ENCODE data around the gene RPS19BP1. TPM values are rescaled to one million over a fixed set of nuclear protein-coding genes. Genes with fewer than 3 reads are reported as not detected.
A peak's percentile ranks its signal among the peaks of the same experiment; 100 is the strongest.

RPS19BP1 gene
- polyA plus RNA-seq, 2 of the 4 experiments (the other 2 are of a cell fraction) = 51.1 to 74.0 TPM

- POLR2A ChIA-PET = no interaction called here
- 0 out of 3 replicates have a peak, but pooled peaks cover 5% of the 10 kb centered on the region for H3K4me1 ChIP-seq
Observed at GRCh38 chr22:39558254-39558727, 25.7 kb upstream of the RPS19BP1 start.

GRCh38 chr22:39556970-39557841 lies 24.7 kb upstream of the RPS19BP1 start:
- H3K4me1 ChIP-seq = 0 out of 3 replicates have a peak, but pooled peaks cover 5% of the 10 kb centered on the region
- peak overlapping the region; percentile 92 for H3K4me2 ChIP-seq
- ATAC-seq = peak; percentile 55 to 58; a peak in 5 of 6 replicates
- peak; percentile 33 to 38 for DNase-seq (ENCODE audit: low read depth in 1 of 2, low spot score in 1 of 2)
- peak overlapping the region; percentile 41 for H3K4me3 ChIP-seq
- POLR2A ChIA-PET = no interaction called here
- 71% methylated on average over 4 of the region's 72 CpGs for WGBS (ENCODE audit: missing lambda C conversion rate)
- no peak for FAIRE-seq
- no peaks in the 10 kb centered on the region for H3K9me3 ChIP-seq
- H3K27ac ChIP-seq = peak overlapping the region; percentile 35 to 84; a peak in 5 of 6 replicates
- CTCF ChIA-PET = interaction anchor here (0.6 to 37.2 kb wide), 11 partner anchors 10 to 1868 kb away, joined by 3 to 899 read pairs (median 3); no protein-coding TSS in a partner anchor
- TF ChIP-seq CTCF (IDR thresholded peaks at IDR 0.05) = peak; percentile 34; the same call in 2 of the 3 replicates
- no peak for TF ChIP-seq ESRRA (IDR thresholded peaks at IDR 0.05; ENCODE audit: borderline replicate concordance, low read length)
- no peak for TF ChIP-seq FOSB (CRISPR knock-in tag; IDR thresholded peaks at IDR 0.05)
- no peak for TF ChIP-seq FOXS1 (CRISPR knock-in tag; IDR thresholded peaks at IDR 0.05)
- peak; percentile 56 to 58 for TF ChIP-seq RAD21 (conservative IDR thresholded peaks at IDR 0.05 in 1 of 2, IDR thresholded peaks at IDR 0.05 in 1 of 2)
- no peak for TF ChIP-seq BHLHE40 (IDR thresholded peaks at IDR 0.05; ENCODE audit: low read depth, low read length)
- TF ChIP-seq MAX (IDR thresholded peaks at IDR 0.05) = peak; percentile 16; the same call in 1 of the 2 replicates
- no peak for TF ChIP-seq E2F6 (IDR thresholded peaks at IDR 0.05; ENCODE audit: borderline replicate concordance, low read depth)
- peak; percentile 53 for TF ChIP-seq SMC3 (IDR thresholded peaks at IDR 0.05)
- no peak for TF ChIP-seq HOXA7 (CRISPR knock-in tag; IDR thresholded peaks at IDR 0.05)
- TF ChIP-seq ZFP36 (IDR thresholded peaks at IDR 0.05; ENCODE audit: borderline replicate concordance, partially characterized antibody) = peak; percentile 15
- no peak for TF ChIP-seq NR3C1 (IDR thresholded peaks at IDR 0.05)
- TF ChIP-seq ZSCAN20 (CRISPR knock-in tag; IDR thresholded peaks at IDR 0.05) = no peak
- no peak for TF ChIP-seq JUNB (IDR thresholded peaks at IDR 0.05)
- no peak for TF ChIP-seq FOSL2 (IDR thresholded peaks at IDR 0.05)
- TF ChIP-seq FOSL2 (CRISPR knock-in tag; IDR thresholded peaks at IDR 0.05) = no peak
- no peak for TF ChIP-seq NPAS2 (CRISPR knock-in tag; IDR thresholded peaks at IDR 0.05; ENCODE audit: borderline replicate concordance)
- no peak for TF ChIP-seq RARB (CRISPR knock-in tag; IDR thresholded peaks at IDR 0.05)

More at GRCh38 chr22:39558254-39558727, 25.7 kb upstream of the RPS19BP1 start:
- no peak for TF ChIP-seq EP300 (IDR thresholded peaks at IDR 0.05)
- no peak for TF ChIP-seq CHD4 (IDR thresholded peaks at IDR 0.05; ENCODE audit: borderline replicate concordance)
- no peak for TF ChIP-seq PHF8 (IDR thresholded peaks at IDR 0.05; ENCODE audit: borderline replicate concordance, low read depth)
- no peak for TF ChIP-seq MAX (IDR thresholded peaks at IDR 0.05)
- no peak for TF ChIP-seq REST (IDR thresholded peaks at IDR 0.05)
- TF ChIP-seq FOSB (CRISPR knock-in tag; IDR thresholded peaks at IDR 0.05) = no peak
- no peak for TF ChIP-seq HOXB5 (CRISPR knock-in tag; IDR thresholded peaks at IDR 0.05)
- no peak for TF ChIP-seq HOXA7 (CRISPR knock-in tag; IDR thresholded peaks at IDR 0.05)
- no peak for TF ChIP-seq KDM5A (IDR thresholded peaks at IDR 0.05)
- TF ChIP-seq HOXB13 (CRISPR knock-in tag; IDR thresholded peaks at IDR 0.05; ENCODE audit: low read depth) = no peak
- Histone ChIP-seq H3K27ac (no peak overlapping the region), H3K4me2 (peak overlapping the region; percentile 92), H3K9me3 (no peaks in the 10 kb centered on the region), H3K4me3 (no peak overlapping the region; the same call in 2 of the 3 replicates)
- 76% methylated on average over 10 of the region's 34 CpGs for WGBS (ENCODE audit: missing lambda C conversion rate)
- no peak for ATAC-seq
- DNase-seq (ENCODE audit: low read depth in 1 of 2, low spot score in 1 of 2) = no peak
- FAIRE-seq = no peak
- CTCF ChIA-PET = interaction anchor here (0.8 to 37.2 kb wide), 4 partner anchors 16 to 470 kb away, joined by 3 to 899 read pairs (median 4); no protein-coding TSS in a partner anchor
